NCI-H2107 (cell line): ENCODE results near the gene NUP210L.

Experiments used
- DNase-seq: peaks from one replicate; lab custom pipeline; 2025; lab: John Stamatoyannopoulos, UW

NUP210L gene

GRCh38 chr1:153944005-153944826, 210.7 kb downstream of the NUP210L start:
- no peak for DNase-seq

GRCh38 chr1:153942766-153943549, 211.9 kb downstream of the NUP210L start:
- DNase-seq = no peak
